Lung (tissue), 12 donors: Measurements from ENCODE around the gene TCP11L2. TPM values are rescaled to one million over a fixed set of nuclear protein-coding genes. Genes with fewer than 3 reads are reported as not detected.

Experiments used
- ATAC-seq: fragments of 200-7000 bp; cut with Tn5 transposase; one replicate; pipeline ENCODE4 v1.9.1; 2020; ENCODE audit warnings: moderate number of reproducible peaks; ENCODE audit not compliant: insufficient read depth, low FRiP score
- DNase-seq, 3 donors: peaks; one replicate each; pipeline ENCODE4 v3.0.0-alpha.2; 2013 to 2017
- H3K27ac ChIP-seq, 2 donors: one replicate each; pipeline ENCODE4 v1.5.1; 2013; ENCODE audit warnings: mild to moderate bottlenecking in 2 of 2, moderate library complexity in 2 of 2, control low read depth in 1 of 2, inconsistent platforms in 1 of 2, low read depth in 1 of 2, low read length in 1 of 2
- H3K27me3 ChIP-seq, 3 donors: one replicate each; pipeline ENCODE4 v1.5.1; 2013; ENCODE audit warnings: low read length in 2 of 3; ENCODE audit not compliant: control insufficient read depth in 3 of 3, insufficient read depth in 3 of 3
- H3K36me3 ChIP-seq, 4 donors: one replicate each; pipeline ENCODE4 v1.5.1; 2013; ENCODE audit warnings: low read length in 4 of 4, mild to moderate bottlenecking in 1 of 4, moderate library complexity in 1 of 4; ENCODE audit not compliant: control insufficient read depth in 4 of 4, insufficient read depth in 4 of 4
- H3K4me1 ChIP-seq, 5 donors: one replicate each; pipeline ENCODE4 v1.5.1; 2013; ENCODE audit warnings: low read length in 5 of 5, mild to moderate bottlenecking in 2 of 5, moderate library complexity in 1 of 5; ENCODE audit not compliant: control insufficient read depth in 5 of 5, insufficient read depth in 5 of 5
- H3K4me3 ChIP-seq: one replicate; pipeline ENCODE4 v1.5.1; 2013; ENCODE audit warnings: mild to moderate bottlenecking, control low read depth, moderate library complexity
- H3K9ac ChIP-seq, 2 donors: one replicate each; pipeline ENCODE4 v1.5.1; 2013; ENCODE audit warnings: low read length in 2 of 2, control low read depth in 1 of 2; ENCODE audit not compliant: insufficient read depth in 1 of 2
- H3K9me3 ChIP-seq, 4 donors: one replicate each; pipeline ENCODE4 v1.5.1; 2013; ENCODE audit warnings: low read length in 3 of 4, mild to moderate bottlenecking in 1 of 4, moderate library complexity in 1 of 4; ENCODE audit not compliant: control insufficient read depth in 4 of 4, insufficient read depth in 3 of 4
- CTCF ChIP-seq: IDR thresholded peaks from 2 replicates; pipeline ENCODE4 v1.5.1; 2012; ENCODE audit warnings: mild to moderate bottlenecking; ENCODE audit errors: control extremely low read depth, extremely low read depth
- WGBS, 2 donors: extraction: QIAGEN DNeasy Blood & Tissue Kit; methylation state at CpG; one replicate each; pipeline ENCODE4 v1.1.7; 2013; 5-methylcytosine and 5-hydroxymethylcytosine counted together
- polyA plus RNA-seq, 2 donors: library from polyadenylated mRNA; stranded (reverse); fragments of 200-250 nt; gene quantifications; one replicate each; pipeline ENCODE4 v1.2.1, GENCODE V29; 2013
- total RNA-seq, 2 donors: library from RNA; depleted of rRNA in 1 of 2; stranded (reverse); fragments of >200 nt in 1 of 2; gene quantifications; one replicate each; pipeline ENCODE4 v1.2.1, GENCODE V29; 2014 to 2021
- donor health status: control.
- donor health status: control.
- donor health status: Bipolar disorder and iron deficiency.
- donor health status: healthy.
- donor health status: DM: yes; HTN: yes; CAD: no.

Gene TCP11L2
- total and polyA plus RNA-seq, 4 donors = 4.9 to 78.5 (median 24.8) TPM

GRCh38 chr12:106357549-106358395 is 55.2 kb downstream of the TCP11L2 start, which contains the start of gene POLR3B:
POLR3B (plus strand) TSS chr12:106357748; CDS start chr12:106357880, 132 bp downstream.
- Histone ChIP-seq H3K9me3 (no peaks in the 10 kb centered on the region), H3K36me3 (no peaks in the 10 kb centered on the region), H3K27me3 (no peaks in the 10 kb centered on the region), H3K4me1 (peaks cover 0 to 14% (median 5%) of the 10 kb centered on the region in 5 donors), H3K27ac (peak within 1 kb of the TSS; percentile 86 to 91), H3K9ac (peak within 1 kb of the TSS; percentile 26 to 79), H3K4me3 (peak within 1 kb of the TSS; percentile 65)
- 0% methylated on average over 63 of the region's 63 CpGs for WGBS, 2 donors
- ATAC-seq (peak; percentile 94), DNase-seq (peak; percentile 97 to 99 (median 98))
- TF ChIP-seq CTCF = peak; percentile 77

GRCh38 chr12:106358396-106359241 is 56.1 kb downstream of the TCP11L2 start:
- H3K4me3 ChIP-seq = peak overlapping the region; percentile 65
- peak overlapping the region; percentile 86 to 91 for H3K27ac ChIP-seq
- no peaks in the 10 kb centered on the region for H3K27me3 ChIP-seq
- H3K4me1 ChIP-seq = peaks cover 0 to 14% (median 5%) of the 10 kb centered on the region in 5 donors
- DNase-seq = peak; percentile 67 to 84 (median 76)
- H3K36me3 ChIP-seq = no peaks in the 10 kb centered on the region
- peak overlapping the region; percentile 26 to 79 for H3K9ac ChIP-seq
- no peaks in the 10 kb centered on the region for H3K9me3 ChIP-seq
- ATAC-seq = peak; percentile 27
- TF ChIP-seq CTCF = no peak
- 28 to 39% methylated on average over 17 of the region's 17 CpGs for whole genome bisulfite sequencing, 2 donors

- Histone ChIP-seq H3K4me3 (no peak overlapping the region), H3K27me3 (no peaks in the 10 kb centered on the region), H3K27ac (no peak overlapping the region), H3K9ac (no peak overlapping the region), H3K9me3 (no peaks in the 10 kb centered on the region), H3K36me3 (peaks cover 0 to 6% (median 3%) of the 10 kb centered on the region in 4 donors), H3K4me1 (peaks cover 0 to 14% (median 5%) of the 10 kb centered on the region in 5 donors)
- WGBS, 2 donors = 73 to 90% methylated on average over 7 of the region's 7 CpGs
- no peak for TF ChIP-seq CTCF
- no peak for DNase-seq
- no peak for ATAC-seq
Observed at GRCh38 chr12:106359646-106360399, 57.3 kb downstream of the TCP11L2 start.
